H1 (cell line): Measurements from ENCODE around the gene AHI1. TPM values are rescaled to one million over a fixed set of nuclear protein-coding genes. Genes with fewer than 3 reads are reported as not detected.

Experiments
- BRCA1 ChIP-seq: IDR thresholded peaks from 2 replicates; pipeline ENCODE4 v1.6.1; 2012; ENCODE audit warnings: low read depth, low read length, improper control_type of control experiment
- CBX5 ChIP-seq: fragments of 300-800, 300-1000 bp; sonication (generic); IDR thresholded peaks from 2 replicates; pipeline ENCODE4 v1.7.1; 2016; ENCODE audit warnings: antibody characterized with exemption, low read length, low read depth
- POLR2AphosphoS5 ChIP-seq: IDR thresholded peaks from 2 replicates; pipeline ENCODE4 v1.6.1; 2011; ENCODE audit warnings: low read depth, low read length
- SIX5 ChIP-seq: IDR thresholded peaks from 2 replicates; pipeline ENCODE4 v1.6.1; 2011; ENCODE audit warnings: mild to moderate bottlenecking, low read depth, low read length
- TAF1 ChIP-seq: IDR thresholded peaks from 2 replicates; pipeline ENCODE4 v1.6.1; 2011; ENCODE audit warnings: mild to moderate bottlenecking, low read depth, low read length
- ZNF274 ChIP-seq: IDR thresholded peaks from 2 replicates; pipeline ENCODE4 v1.7.0; 2012; ENCODE audit warnings: low read length, borderline replicate concordance; ENCODE audit errors: extremely low read depth
- polyA plus RNA-seq, 7 experiments: library from polyadenylated mRNA; depleted of rRNA in 3 of 7; stranded (reverse) in 5 of 7; unstranded in 2 of 7; fragments of >200 nt in 5 of 7; fragments of 200-250 nt in 2 of 7; gene quantifications; 1 replicate in 5 of 7; 2 replicates in 1 of 7; 4 replicates in 1 of 7; pipeline versions ENCODE4 v1.2.1 to v1.2.3, GENCODE V29; 2011 to 2013; ENCODE audit warnings: missing spikeins in 2 of 7, mixed read lengths in 2 of 7
- total RNA-seq: library from RNA; stranded (reverse); fragmentation: NEBNext Ultra II Directional; extraction: Animal tissue kit (Norgen Biotek cat#: 25700); gene quantifications from 2 replicates; pipeline ENCODE4 v1.2.1, GENCODE V29; 2021

AHI1 gene
- total and polyA plus RNA-seq, 2 of the 8 experiments (the other 6 are each of a cell fraction or from before 2014, with no cell fraction given) = 4.2 to 19.6 TPM

- TF ChIP-seq BRCA1 (no peak), SIX5 (no peak), CBX5 (no peak), POLR2AphosphoS5 (no peak), ZNF274 (no peak), TAF1 (no peak)
- TF ChIP-seq, all 59 proteins: peak for 0
Observed at GRCh38 chr6:135382182-135382628, 115.3 kb downstream of the AHI1 start (continued).
